Bronchial epithelial cell (primary cell): Measurements from ENCODE around the gene APCDD1L. TPM values are rescaled to one million over a fixed set of nuclear protein-coding genes. Genes with fewer than 3 reads are reported as not detected.
A peak's percentile ranks its signal among the peaks of the same experiment; 100 is the strongest.

Experiments used
- DNase-seq: peaks from one replicate; pipeline ENCODE4 v3.0.0-alpha.2; 2010; ENCODE audit warnings: low read depth
- FAIRE-seq: peaks from 2 replicates; lab custom pipeline; 2011; peaks lifted over from hg19 to GRCh38; lab: Jason Lieb, UNC
- H3K27me3 ChIP-seq: 2 replicates; pipeline ENCODE4 v1.5.1; 2011; ENCODE audit warnings: low read length; ENCODE audit not compliant: control insufficient read depth, insufficient read depth
- H3K36me3 ChIP-seq: 2 replicates; pipeline ENCODE4 v1.5.1; 2011; ENCODE audit warnings: low read length; ENCODE audit not compliant: control insufficient read depth, insufficient read depth
- H3K4me3 ChIP-seq: 2 replicates; pipeline ENCODE4 v1.5.1; 2011; ENCODE audit warnings: mild to moderate bottlenecking, low read depth, low read length, control low read depth
- total RNA-seq: library from RNA; depleted of rRNA; stranded (reverse); fragments of >200 nt; gene quantifications from 2 replicates; pipeline ENCODE4 v1.2.1, GENCODE V29; 2014
- TF ChIP-seq, protein P1 (sequence below): IDR thresholded peaks from 2 replicates; pipeline ENCODE4 v1.5.1; 2011; ENCODE audit warnings: mild to moderate bottlenecking, moderate library complexity, low read length, control low read depth, inconsistent platforms; ENCODE audit not compliant: insufficient read depth, severe bottlenecking

APCDD1L gene
- total RNA-seq, 1 donor from 2014 or later, result under 0.01 TPM

DNA sequence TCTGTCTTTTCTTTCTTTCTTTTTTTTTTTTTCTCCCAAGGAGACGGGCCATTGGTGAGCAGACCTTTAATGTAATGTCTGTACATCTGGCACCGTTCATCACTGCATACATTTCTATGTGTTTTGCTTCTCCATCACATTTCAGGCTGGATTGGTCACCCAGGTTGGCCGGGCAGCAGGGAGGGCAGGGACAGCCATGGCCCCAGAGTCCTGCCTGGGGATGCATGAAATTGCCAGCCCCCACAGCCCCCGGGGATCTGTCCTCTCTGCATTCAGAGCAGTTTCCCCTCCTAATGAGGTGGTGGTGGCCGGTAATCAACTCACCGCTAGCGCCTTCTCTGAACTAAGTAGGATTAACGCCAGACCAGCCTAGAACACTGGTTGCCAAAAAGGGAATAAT, 50.4 kb downstream of the APCDD1L start:
- Histone ChIP-seq H3K36me3 (no peaks in the 10 kb centered on the region), H3K27me3 (no peaks in the 10 kb centered on the region), H3K4me3 (no peak overlapping the region)
- FAIRE-seq, result no peak
- DNase-seq, result no peak
- TF ChIP-seq, protein P1, sequence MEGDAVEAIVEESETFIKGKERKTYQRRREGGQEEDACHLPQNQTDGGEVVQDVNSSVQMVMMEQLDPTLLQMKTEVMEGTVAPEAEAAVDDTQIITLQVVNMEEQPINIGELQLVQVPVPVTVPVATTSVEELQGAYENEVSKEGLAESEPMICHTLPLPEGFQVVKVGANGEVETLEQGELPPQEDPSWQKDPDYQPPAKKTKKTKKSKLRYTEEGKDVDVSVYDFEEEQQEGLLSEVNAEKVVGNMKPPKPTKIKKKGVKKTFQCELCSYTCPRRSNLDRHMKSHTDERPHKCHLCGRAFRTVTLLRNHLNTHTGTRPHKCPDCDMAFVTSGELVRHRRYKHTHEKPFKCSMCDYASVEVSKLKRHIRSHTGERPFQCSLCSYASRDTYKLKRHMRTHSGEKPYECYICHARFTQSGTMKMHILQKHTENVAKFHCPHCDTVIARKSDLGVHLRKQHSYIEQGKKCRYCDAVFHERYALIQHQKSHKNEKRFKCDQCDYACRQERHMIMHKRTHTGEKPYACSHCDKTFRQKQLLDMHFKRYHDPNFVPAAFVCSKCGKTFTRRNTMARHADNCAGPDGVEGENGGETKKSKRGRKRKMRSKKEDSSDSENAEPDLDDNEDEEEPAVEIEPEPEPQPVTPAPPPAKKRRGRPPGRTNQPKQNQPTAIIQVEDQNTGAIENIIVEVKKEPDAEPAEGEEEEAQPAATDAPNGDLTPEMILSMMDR, result no peak

DNA sequence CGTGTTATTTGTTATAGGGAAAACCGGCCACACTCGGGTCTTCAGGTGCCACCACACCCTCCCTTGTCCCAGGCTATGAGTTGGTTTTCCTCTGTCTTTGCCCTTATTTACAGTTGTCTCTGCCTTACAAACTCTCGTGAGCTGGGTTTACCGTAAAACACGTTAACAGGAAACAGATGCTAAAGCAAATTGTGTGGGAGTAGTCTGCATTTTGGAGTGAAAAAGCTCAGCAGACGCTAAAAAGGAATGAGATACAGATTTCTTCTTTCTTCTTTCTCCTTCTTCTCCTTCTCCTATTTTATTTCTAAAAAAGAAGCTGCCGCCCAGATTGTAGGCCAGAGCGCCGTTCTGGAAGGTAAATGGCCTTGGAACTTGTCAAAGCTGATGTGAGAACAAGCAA, 51.9 kb downstream of the APCDD1L start:
- Histone ChIP-seq H3K36me3 (no peaks in the 10 kb centered on the region), H3K27me3 (no peaks in the 10 kb centered on the region), H3K4me3 (no peak overlapping the region)
- FAIRE-seq (no peak), DNase-seq (no peak)
- TF ChIP-seq, protein P1, result no peak

DNA sequence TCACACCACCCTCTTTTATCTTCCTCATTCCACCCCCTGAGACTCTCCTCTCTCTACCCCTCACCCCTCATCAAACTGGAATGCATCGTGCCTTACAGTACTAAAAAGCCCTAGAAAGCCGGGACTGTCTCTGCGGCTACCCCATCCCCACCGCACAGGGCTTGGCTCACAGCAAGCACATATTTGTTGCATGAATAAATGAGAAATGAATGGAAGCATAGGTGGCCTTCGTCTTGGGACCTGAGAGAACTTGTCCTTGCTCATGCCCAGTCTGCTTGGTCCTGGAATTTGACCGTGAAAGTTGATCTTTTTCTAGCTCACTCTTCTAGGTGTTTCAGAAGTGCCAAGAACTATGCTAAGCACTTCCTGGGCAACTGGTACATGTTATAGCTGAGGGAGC, 53.3 kb downstream of the APCDD1L start:
- FAIRE-seq (peak; percentile 50), DNase-seq (peak; percentile 97)
- Histone ChIP-seq H3K36me3 (no peaks in the 10 kb centered on the region), H3K27me3 (no peaks in the 10 kb centered on the region), H3K4me3 (no peak overlapping the region)
- TF ChIP-seq, protein P1, result no peak

DNA sequence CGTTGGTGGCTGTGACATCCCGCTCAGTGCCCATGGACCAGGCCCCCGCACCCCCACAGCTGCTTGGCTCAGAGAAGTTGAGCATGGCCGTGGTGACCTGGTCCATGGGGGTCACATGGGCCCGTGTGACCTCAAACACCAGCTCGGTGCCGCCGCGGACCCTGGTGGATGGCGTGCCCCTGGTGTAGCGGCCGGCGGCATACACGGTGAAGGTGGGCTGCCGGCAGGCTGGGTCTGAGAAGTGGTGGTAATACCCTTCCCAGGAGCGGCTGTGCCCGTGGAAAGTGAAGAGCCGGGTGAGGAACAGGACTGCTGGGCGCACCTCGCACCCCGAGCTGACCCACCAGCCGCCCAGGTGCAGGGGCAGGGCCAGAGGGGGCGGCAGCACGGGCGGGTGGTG, 54.1 kb downstream of the APCDD1L start:
- no peak overlapping the region for H3K4me3 ChIP-seq
- H3K36me3 ChIP-seq, result no peaks in the 10 kb centered on the region
- no peaks in the 10 kb centered on the region for H3K27me3 ChIP-seq
- TF ChIP-seq, protein P1, result no peak
- no peak for FAIRE-seq
- DNase-seq, result no peak

DNA sequence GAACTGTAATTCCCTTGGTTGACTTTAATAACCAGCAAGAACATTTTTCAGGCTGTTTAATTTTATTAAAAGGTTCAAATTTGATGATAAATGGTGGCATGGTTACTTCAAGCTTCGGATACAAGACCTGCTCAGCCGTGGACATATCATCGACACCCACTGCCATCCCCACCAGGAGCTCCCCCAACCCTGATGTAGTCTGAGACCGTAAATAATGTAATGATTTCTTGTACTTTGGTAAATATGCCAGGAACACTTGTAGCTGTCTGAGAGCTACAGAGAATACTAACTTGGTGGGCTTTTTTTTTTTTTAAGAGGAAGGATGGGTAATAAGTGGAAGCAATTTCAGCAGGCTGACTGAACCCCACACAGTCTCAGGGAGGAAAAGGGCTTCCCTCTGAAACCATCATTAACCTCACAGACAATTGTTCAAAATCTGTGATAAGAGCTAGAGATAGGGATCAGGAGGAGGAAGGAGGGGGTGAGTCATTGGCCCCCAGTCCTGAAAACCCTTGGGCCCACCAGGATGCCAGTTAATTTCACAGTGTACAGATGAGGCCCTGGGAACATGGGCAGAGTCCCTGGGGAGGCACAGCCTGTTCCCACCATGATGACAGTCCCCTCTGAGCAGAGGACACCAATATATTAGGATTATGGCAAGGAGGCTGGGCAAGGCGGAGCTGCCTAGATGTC, 56.0 kb downstream of the APCDD1L start:
- no peak for FAIRE-seq

More for the DNA sequence above, 56.0 kb downstream of the APCDD1L start:
- no peaks in the 10 kb centered on the region for H3K27me3 ChIP-seq
- no peak overlapping the region for H3K4me3 ChIP-seq
- no peak for DNase-seq
- TF ChIP-seq, protein P1, result no peak
- H3K36me3 ChIP-seq, result no peaks in the 10 kb centered on the region
